Peyer's patch (tissue), 4 donors: ENCODE data around the gene SCN1A. TPM values are rescaled to one million over a fixed set of nuclear protein-coding genes. Genes with fewer than 3 reads are reported as not detected.

ENCODE experiments used
- DNase-seq, 3 donors: peaks; one replicate each; pipeline ENCODE4 v3.0.0-alpha.2; 2017 to 2019
- H3K27ac ChIP-seq, 4 donors: fragments of 200-600 bp; sonication (generic); one replicate each; pipeline ENCODE4 v1.5.1; 2016 to 2019
- H3K27me3 ChIP-seq, 2 donors: fragments of 200-600 bp; sonication (generic); one replicate each; pipeline ENCODE4 v1.5.1; 2019
- H3K36me3 ChIP-seq, 3 donors: fragments of 200-600 bp; sonication (generic); one replicate each; pipeline ENCODE4 v1.5.1; 2016 to 2019
- H3K4me1 ChIP-seq, 4 donors: fragments of 200-600 bp; sonication (generic); one replicate each; pipeline ENCODE4 v1.5.1; 2016 to 2019
- H3K4me3 ChIP-seq, 4 donors: fragments of 200-600 bp; sonication (generic); 1 replicate in 3 of 4; 2 replicates in 1 of 4; pipeline ENCODE4 v1.5.1; 2016 to 2019; ENCODE audit warnings: mild to moderate bottlenecking in 1 of 4
- H3K9me3 ChIP-seq, 4 donors: fragments of 200-600 bp; sonication (generic); one replicate each; pipeline ENCODE4 v1.5.1; 2016 to 2019; ENCODE audit warnings: mild to moderate bottlenecking in 1 of 4
- CTCF ChIP-seq, 6 experiments: fragments of 450-650 bp in 4 of 6; fragments of 200-600 bp in 2 of 6; sonication (generic) in 1 of 6; IDR thresholded peaks; one replicate each; pipeline ENCODE4 v1.5.1; 2017 to 2019; ENCODE audit warnings: antibody characterized with exemption in 6 of 6, mild to moderate bottlenecking in 3 of 6, moderate library complexity in 1 of 6
- POLR2A ChIP-seq, 2 donors: fragments of 450-650 bp; IDR thresholded peaks; one replicate each; pipeline ENCODE4 v1.5.1; 2017; ENCODE audit warnings: antibody characterized with exemption in 2 of 2, mild to moderate bottlenecking in 2 of 2, moderate library complexity in 2 of 2
- total RNA-seq, 4 donors: library from RNA; depleted of rRNA; stranded (reverse); fragments of >200 nt; gene quantifications; one replicate each; pipeline ENCODE4 v1.1.0, GENCODE V29; 2016

SCN1A gene
- total RNA-seq, 4 donors from 2014 or later = not detected

- peaks cover 0 to 23% (median 0%) of the 10 kb centered on the region in 4 donors for H3K4me1 ChIP-seq
Measured at GRCh38 chr2:165953655-165954606, 173.9 kb downstream of the SCN1A start, which contains the start of gene TTC21B. TTC21B (minus strand) TSS chr2:165953776; CDS start chr2:165953705, 71 bp downstream.

GRCh38 chr2:165953306-165953654 lies 174.5 kb downstream of the SCN1A start:
- H3K4me1 ChIP-seq = peaks cover 0 to 23% (median 0%) of the 10 kb centered on the region in 4 donors
- DNase-seq = no peak

More at GRCh38 chr2:165953655-165954606, 173.9 kb downstream of the SCN1A start, which contains the start of gene TTC21B:
- Histone ChIP-seq H3K27ac (peak within 1 kb of the TSS; percentile 71 to 90 (median 84)), H3K36me3 (peaks cover 0 to 5% (median 0%) of the 10 kb centered on the region in 3 donors), H3K27me3 (no peaks in the 10 kb centered on the region), H3K4me3 (peak within 1 kb of the TSS; percentile 61 to 91 (median 74)), H3K9me3 (no peaks in the 10 kb centered on the region)
- TF ChIP-seq POLR2A (IDR thresholded peaks at IDR 0.05) (peak; percentile 27 to 54), CTCF (IDR thresholded peaks at IDR 0.05) (peak; percentile 74 to 89 (median 82))
- peak; percentile 92 to 97 (median 97) for DNase-seq

GRCh38 chr2:165952741-165953211 lies 175.0 kb downstream of the SCN1A start:
- DNase-seq = no peak
- H3K4me1 ChIP-seq = peaks cover 0 to 23% (median 0%) of the 10 kb centered on the region in 4 donors

More at GRCh38 chr2:165953306-165953654, 174.5 kb downstream of the SCN1A start:
- Histone ChIP-seq H3K27me3 (no peaks in the 10 kb centered on the region), H3K4me3 (peak overlapping the region; percentile 61 to 91 (median 74)), H3K36me3 (peaks cover 0 to 10% (median 0%) of the 10 kb centered on the region in 3 donors), H3K9me3 (no peaks in the 10 kb centered on the region), H3K27ac (peak overlapping the region; percentile 71 to 90 (median 84))
- TF ChIP-seq CTCF (IDR thresholded peaks at IDR 0.05) = no peak

GRCh38 chr2:165952085-165952484 lies 175.7 kb downstream of the SCN1A start:
- Histone ChIP-seq H3K4me3 (no peak overlapping the region), H3K36me3 (peaks cover 0 to 10% (median 0%) of the 10 kb centered on the region in 3 donors), H3K27me3 (no peaks in the 10 kb centered on the region), H3K9me3 (no peaks in the 10 kb centered on the region), H3K27ac (no peak overlapping the region), H3K4me1 (peaks cover 0 to 23% (median 0%) of the 10 kb centered on the region in 4 donors)
- no peak for TF ChIP-seq POLR2A (IDR thresholded peaks at IDR 0.05)
- TF ChIP-seq CTCF (IDR thresholded peaks at IDR 0.05) = no peak
- DNase-seq = no peak

More at GRCh38 chr2:165952741-165953211, 175.0 kb downstream of the SCN1A start:
- Histone ChIP-seq H3K27me3 (no peaks in the 10 kb centered on the region), H3K9me3 (no peaks in the 10 kb centered on the region), H3K27ac (peak overlapping the region in 3 of 4 donors; percentile 71 to 90 (median 86)), H3K36me3 (peaks cover 0 to 10% (median 0%) of the 10 kb centered on the region in 3 donors), H3K4me3 (peak overlapping the region; percentile 61 to 91 (median 74))
- no peak for TF ChIP-seq CTCF (IDR thresholded peaks at IDR 0.05)
- no peak for TF ChIP-seq POLR2A (IDR thresholded peaks at IDR 0.05)

GRCh38 chr2:165950438-165950837 lies 177.4 kb downstream of the SCN1A start:
- no peaks in the 10 kb centered on the region for H3K9me3 ChIP-seq
- DNase-seq = no peak
- H3K4me3 ChIP-seq = no peak overlapping the region
- H3K27me3 ChIP-seq = no peaks in the 10 kb centered on the region
- H3K4me1 ChIP-seq = peaks cover 0 to 23% (median 0%) of the 10 kb centered on the region in 4 donors
- peaks cover 0 to 13% (median 0%) of the 10 kb centered on the region in 3 donors for H3K36me3 ChIP-seq
- TF ChIP-seq CTCF (IDR thresholded peaks at IDR 0.05) (no peak), POLR2A (IDR thresholded peaks at IDR 0.05) (no peak)
- H3K27ac ChIP-seq = no peak overlapping the region
